HEK293 (cell line): ENCODE measurements around the gene SPATA25.

Source experiments
- GLI4 ChIP-seq: fragments of 450-650 bp; formaldehyde crosslinking; IDR thresholded peaks from 2 replicates; pipeline ENCODE4 v1.5.1; 2016; ENCODE audit warnings: missing biosample characterization, missing genetic modification characterization
- TCF7L2 ChIP-seq: IDR thresholded peaks from 2 replicates; pipeline ENCODE4 v1.6.1; 2011; ENCODE audit warnings: low read depth, mild to moderate bottlenecking, inconsistent platforms, low read length, moderate library complexity, borderline replicate concordance
- YY1 ChIP-seq: fragments of 450-650 bp; formaldehyde crosslinking; IDR thresholded peaks from 2 replicates; pipeline ENCODE4 v1.5.1; 2018; ENCODE audit warnings: missing biosample characterization, missing genetic modification characterization
- ZFP41 ChIP-seq: fragments of 450-650 bp; formaldehyde crosslinking; IDR thresholded peaks from 2 replicates; pipeline ENCODE4 v1.5.1; 2016; ENCODE audit warnings: missing biosample characterization, missing genetic modification characterization, borderline replicate concordance
- ZNF146 ChIP-seq: fragments of 450-650 bp; formaldehyde crosslinking; IDR thresholded peaks from 2 replicates; pipeline ENCODE4 v1.5.1; 2016; ENCODE audit warnings: missing biosample characterization, missing genetic modification characterization
- ZNF394 ChIP-seq: fragments of 450-650 bp; formaldehyde crosslinking; IDR thresholded peaks from 2 replicates; pipeline ENCODE4 v1.5.1; 2016; ENCODE audit warnings: missing biosample characterization, missing genetic modification characterization, mild to moderate bottlenecking, moderate library complexity, borderline replicate concordance
- ZNF423 ChIP-seq: fragments of 450-650 bp; formaldehyde crosslinking; IDR thresholded peaks from 2 replicates; pipeline ENCODE4 v1.5.1; 2016; ENCODE audit warnings: missing biosample characterization, missing genetic modification characterization
- TF ChIP-seq, protein P1 (sequence below): fragments of 450-650 bp; formaldehyde crosslinking; IDR thresholded peaks from 2 replicates; pipeline ENCODE4 v1.5.1; 2016; ENCODE audit warnings: missing biosample characterization, missing genetic modification characterization
- TF ChIP-seq, protein P2 (sequence below): fragments of 450-650 bp; formaldehyde crosslinking; IDR thresholded peaks from 2 replicates; pipeline ENCODE4 v1.5.1; 2016; ENCODE audit warnings: missing biosample characterization, missing genetic modification characterization
- TF ChIP-seq, protein P3 (sequence below): fragments of 450-650 bp; formaldehyde crosslinking; IDR thresholded peaks from 2 replicates; pipeline ENCODE4 v1.5.1; 2016; ENCODE audit warnings: missing biosample characterization, missing genetic modification characterization

DNA sequence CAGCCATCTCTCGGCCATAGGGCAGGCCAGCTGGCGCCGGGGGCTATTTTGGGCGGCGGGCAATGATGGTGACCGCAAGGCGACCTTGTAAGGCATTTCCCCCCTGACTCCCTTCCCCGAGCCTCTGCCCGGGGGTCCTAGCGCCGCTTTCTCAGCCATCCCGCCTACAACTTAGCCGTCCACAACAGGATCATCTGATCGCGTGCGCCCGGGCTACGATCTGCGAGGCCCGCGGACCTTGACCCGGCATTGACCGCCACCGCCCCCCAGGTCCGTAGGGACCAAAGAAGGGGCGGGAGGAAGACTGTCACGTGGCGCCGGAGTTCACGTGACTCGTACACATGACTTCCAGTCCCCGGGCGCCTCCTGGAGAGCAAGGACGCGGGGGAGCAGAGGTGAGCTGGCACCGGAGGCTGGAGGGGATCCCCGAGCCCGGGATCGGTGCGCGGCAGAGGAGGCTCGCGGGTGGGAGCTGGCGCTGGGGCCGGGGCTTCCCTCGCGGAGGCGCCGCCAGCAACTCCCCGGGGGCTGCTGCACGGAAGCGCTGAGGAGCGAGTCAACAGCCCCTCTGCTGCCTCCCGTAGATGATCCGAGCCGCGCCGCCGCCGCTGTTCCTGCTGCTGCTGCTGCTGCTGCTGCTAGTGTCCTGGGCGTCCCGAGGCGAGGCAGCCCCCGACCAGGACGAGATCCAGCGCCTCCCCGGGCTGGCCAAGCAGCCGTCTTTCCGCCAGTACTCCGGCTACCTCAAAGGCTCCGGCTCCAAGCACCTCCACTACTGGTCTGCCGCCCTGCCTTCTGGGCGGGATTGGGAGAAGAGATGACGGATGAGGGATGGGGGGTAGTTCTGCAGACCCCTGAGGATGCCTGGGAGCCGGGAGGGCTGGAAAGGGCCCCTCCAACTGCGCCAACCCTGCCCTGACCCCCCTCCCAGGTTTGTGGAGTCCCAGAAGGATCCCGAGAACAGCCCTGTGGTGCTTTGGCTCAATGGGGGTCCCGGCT is 3.9 kb upstream of the SPATA25 start, which contains the start of the genes CTSA and NEURL2:
- TF ChIP-seq ZNF423 (tag by site-specific recombination) = no peak; the same call in 1 of the 2 replicates
- peak; percentile 87; the same call in 1 of the 2 replicates for TF ChIP-seq ZNF146
- TF ChIP-seq, protein P1, sequence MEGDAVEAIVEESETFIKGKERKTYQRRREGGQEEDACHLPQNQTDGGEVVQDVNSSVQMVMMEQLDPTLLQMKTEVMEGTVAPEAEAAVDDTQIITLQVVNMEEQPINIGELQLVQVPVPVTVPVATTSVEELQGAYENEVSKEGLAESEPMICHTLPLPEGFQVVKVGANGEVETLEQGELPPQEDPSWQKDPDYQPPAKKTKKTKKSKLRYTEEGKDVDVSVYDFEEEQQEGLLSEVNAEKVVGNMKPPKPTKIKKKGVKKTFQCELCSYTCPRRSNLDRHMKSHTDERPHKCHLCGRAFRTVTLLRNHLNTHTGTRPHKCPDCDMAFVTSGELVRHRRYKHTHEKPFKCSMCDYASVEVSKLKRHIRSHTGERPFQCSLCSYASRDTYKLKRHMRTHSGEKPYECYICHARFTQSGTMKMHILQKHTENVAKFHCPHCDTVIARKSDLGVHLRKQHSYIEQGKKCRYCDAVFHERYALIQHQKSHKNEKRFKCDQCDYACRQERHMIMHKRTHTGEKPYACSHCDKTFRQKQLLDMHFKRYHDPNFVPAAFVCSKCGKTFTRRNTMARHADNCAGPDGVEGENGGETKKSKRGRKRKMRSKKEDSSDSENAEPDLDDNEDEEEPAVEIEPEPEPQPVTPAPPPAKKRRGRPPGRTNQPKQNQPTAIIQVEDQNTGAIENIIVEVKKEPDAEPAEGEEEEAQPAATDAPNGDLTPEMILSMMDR (tag by site-specific recombination) = peak; percentile 59
- TF ChIP-seq ZFP41 (tag by site-specific recombination) = no peak
- TF ChIP-seq YY1 = peak; percentile 94
- TF ChIP-seq, protein P2, sequence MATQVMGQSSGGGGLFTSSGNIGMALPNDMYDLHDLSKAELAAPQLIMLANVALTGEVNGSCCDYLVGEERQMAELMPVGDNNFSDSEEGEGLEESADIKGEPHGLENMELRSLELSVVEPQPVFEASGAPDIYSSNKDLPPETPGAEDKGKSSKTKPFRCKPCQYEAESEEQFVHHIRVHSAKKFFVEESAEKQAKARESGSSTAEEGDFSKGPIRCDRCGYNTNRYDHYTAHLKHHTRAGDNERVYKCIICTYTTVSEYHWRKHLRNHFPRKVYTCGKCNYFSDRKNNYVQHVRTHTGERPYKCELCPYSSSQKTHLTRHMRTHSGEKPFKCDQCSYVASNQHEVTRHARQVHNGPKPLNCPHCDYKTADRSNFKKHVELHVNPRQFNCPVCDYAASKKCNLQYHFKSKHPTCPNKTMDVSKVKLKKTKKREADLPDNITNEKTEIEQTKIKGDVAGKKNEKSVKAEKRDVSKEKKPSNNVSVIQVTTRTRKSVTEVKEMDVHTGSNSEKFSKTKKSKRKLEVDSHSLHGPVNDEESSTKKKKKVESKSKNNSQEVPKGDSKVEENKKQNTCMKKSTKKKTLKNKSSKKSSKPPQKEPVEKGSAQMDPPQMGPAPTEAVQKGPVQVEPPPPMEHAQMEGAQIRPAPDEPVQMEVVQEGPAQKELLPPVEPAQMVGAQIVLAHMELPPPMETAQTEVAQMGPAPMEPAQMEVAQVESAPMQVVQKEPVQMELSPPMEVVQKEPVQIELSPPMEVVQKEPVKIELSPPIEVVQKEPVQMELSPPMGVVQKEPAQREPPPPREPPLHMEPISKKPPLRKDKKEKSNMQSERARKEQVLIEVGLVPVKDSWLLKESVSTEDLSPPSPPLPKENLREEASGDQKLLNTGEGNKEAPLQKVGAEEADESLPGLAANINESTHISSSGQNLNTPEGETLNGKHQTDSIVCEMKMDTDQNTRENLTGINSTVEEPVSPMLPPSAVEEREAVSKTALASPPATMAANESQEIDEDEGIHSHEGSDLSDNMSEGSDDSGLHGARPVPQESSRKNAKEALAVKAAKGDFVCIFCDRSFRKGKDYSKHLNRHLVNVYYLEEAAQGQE = peak; percentile 58
- TF ChIP-seq TCF7L2 = no peak
- TF ChIP-seq GLI4 (tag by site-specific recombination) = 0 out of 2 replicates have a peak, but pooled peaks have one; percentile 43
- TF ChIP-seq, protein P3, sequence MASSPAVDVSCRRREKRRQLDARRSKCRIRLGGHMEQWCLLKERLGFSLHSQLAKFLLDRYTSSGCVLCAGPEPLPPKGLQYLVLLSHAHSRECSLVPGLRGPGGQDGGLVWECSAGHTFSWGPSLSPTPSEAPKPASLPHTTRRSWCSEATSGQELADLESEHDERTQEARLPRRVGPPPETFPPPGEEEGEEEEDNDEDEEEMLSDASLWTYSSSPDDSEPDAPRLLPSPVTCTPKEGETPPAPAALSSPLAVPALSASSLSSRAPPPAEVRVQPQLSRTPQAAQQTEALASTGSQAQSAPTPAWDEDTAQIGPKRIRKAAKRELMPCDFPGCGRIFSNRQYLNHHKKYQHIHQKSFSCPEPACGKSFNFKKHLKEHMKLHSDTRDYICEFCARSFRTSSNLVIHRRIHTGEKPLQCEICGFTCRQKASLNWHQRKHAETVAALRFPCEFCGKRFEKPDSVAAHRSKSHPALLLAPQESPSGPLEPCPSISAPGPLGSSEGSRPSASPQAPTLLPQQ = peak; percentile 75
- peak; percentile 70; the same call in 1 of the 2 replicates for TF ChIP-seq ZNF394 (tag by site-specific recombination)
